Uterus (tissue), 4 donors: ENCODE results near the gene FILIP1. TPM values are rescaled to one million over a fixed set of nuclear protein-coding genes. Genes with fewer than 3 reads are reported as not detected.

ENCODE experiments used
- DNase-seq, 2 donors: peaks; one replicate each; pipeline ENCODE4 v3.0.0-alpha.2; 2019 to 2020
- H3K27ac ChIP-seq, 2 donors: fragments of 200-600 bp; sonication (generic); 1 replicate in 1 of 2; 2 replicates in 1 of 2; pipeline ENCODE4 v1.5.1; 2016 to 2018
- H3K27me3 ChIP-seq, 2 donors: fragments of 200-600 bp; sonication (generic); one replicate each; pipeline ENCODE4 v1.5.1; 2018 to 2019; ENCODE audit warnings: control low read depth in 1 of 2
- H3K36me3 ChIP-seq, 2 donors: fragments of 200-600 bp; sonication (generic); one replicate each; pipeline ENCODE4 v1.5.1; 2019; ENCODE audit warnings: control low read depth in 1 of 2
- H3K4me1 ChIP-seq, 2 donors: fragments of 200-600 bp; sonication (generic); one replicate each; pipeline ENCODE4 v1.5.1; 2018 to 2019; ENCODE audit warnings: control low read depth in 1 of 2
- H3K4me3 ChIP-seq, 2 donors: fragments of 200-600 bp; sonication (generic); 1 replicate in 1 of 2; 2 replicates in 1 of 2; pipeline ENCODE4 v1.5.1; 2018 to 2019; ENCODE audit warnings: mild to moderate bottlenecking in 1 of 2
- H3K9me3 ChIP-seq, 2 donors: fragments of 200-600 bp; sonication (generic); one replicate each; pipeline ENCODE4 v1.5.1; 2019; ENCODE audit warnings: control low read depth in 1 of 2
- POLR2A ChIP-seq, 2 donors: fragments of 450-650 bp; IDR thresholded peaks; one replicate each; pipeline ENCODE4 v1.6.1; 2016; ENCODE audit warnings: antibody characterized with exemption in 2 of 2, mild to moderate bottlenecking in 1 of 2, moderate library complexity in 1 of 2
- intact Hi-C: fragments of 100-400 bp; cut with DNase I; formaldehyde crosslinking; loops from one replicate; pipeline ENCODE4 v1.15.1; 2023; ENCODE audit warnings: low total_unique reads
- total RNA-seq, 4 donors: library from RNA; depleted of rRNA in 3 of 4; stranded (reverse); fragments of >200 nt in 3 of 4; gene quantifications; one replicate each; pipeline versions ENCODE4 v1.1.0 to v1.2.4, GENCODE V29; 2014 to 2023
- TF ChIP-seq, protein P1 (sequence below), 4 experiments: fragments of 200-600 bp in 2 of 4; fragments of 450-650 bp in 2 of 4; sonication (generic) in 2 of 4; IDR thresholded peaks; one replicate each; pipeline ENCODE4 v1.5.1; 2016 to 2019; ENCODE audit warnings: antibody characterized with exemption in 4 of 4, mild to moderate bottlenecking in 2 of 4, moderate library complexity in 1 of 4
- donor health status: DM: yes; HTN: yes; CAD: no.

The FILIP1 gene
- total RNA-seq, 4 donors from 2014 or later: 4.7 to 23.1 (median 12.5) TPM

- no peak for TF ChIP-seq POLR2A (IDR thresholded peaks at IDR 0.05)
- TF ChIP-seq, protein P1, sequence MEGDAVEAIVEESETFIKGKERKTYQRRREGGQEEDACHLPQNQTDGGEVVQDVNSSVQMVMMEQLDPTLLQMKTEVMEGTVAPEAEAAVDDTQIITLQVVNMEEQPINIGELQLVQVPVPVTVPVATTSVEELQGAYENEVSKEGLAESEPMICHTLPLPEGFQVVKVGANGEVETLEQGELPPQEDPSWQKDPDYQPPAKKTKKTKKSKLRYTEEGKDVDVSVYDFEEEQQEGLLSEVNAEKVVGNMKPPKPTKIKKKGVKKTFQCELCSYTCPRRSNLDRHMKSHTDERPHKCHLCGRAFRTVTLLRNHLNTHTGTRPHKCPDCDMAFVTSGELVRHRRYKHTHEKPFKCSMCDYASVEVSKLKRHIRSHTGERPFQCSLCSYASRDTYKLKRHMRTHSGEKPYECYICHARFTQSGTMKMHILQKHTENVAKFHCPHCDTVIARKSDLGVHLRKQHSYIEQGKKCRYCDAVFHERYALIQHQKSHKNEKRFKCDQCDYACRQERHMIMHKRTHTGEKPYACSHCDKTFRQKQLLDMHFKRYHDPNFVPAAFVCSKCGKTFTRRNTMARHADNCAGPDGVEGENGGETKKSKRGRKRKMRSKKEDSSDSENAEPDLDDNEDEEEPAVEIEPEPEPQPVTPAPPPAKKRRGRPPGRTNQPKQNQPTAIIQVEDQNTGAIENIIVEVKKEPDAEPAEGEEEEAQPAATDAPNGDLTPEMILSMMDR (IDR thresholded peaks at IDR 0.05): no peak
- H3K4me3 ChIP-seq: no peak overlapping the region
Observed at GRCh38 chr6:75396005-75396800, 97.4 kb downstream of the FILIP1 start.

DNA sequence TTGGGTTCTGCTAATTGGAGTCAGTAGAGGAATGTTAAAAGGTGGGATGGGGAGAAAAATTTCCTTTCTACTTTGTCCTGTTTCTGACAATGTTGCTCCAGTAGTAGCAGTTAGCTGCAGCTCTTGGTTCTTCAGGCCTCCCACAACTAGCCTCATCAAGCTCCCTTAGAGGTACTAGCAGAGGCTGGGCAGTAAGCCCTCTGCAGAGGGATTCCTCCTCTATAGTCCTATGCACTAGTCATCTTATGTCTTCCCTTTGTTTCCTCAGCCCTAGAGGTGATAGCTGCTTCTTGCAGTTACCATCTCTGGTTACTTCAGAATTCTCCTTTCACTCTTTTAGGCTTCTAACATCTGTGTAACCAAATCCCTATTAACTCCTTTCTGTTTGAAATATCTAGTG, 99.8 kb downstream of the FILIP1 start:
- DNase-seq: no peak
- Histone ChIP-seq H3K4me1 (no peaks in the 10 kb centered on the region), H3K4me3 (no peak overlapping the region), H3K9me3 (no peaks in the 10 kb centered on the region), H3K27me3 (no peaks in the 10 kb centered on the region), H3K36me3 (no peaks in the 10 kb centered on the region), H3K27ac (no peak overlapping the region)
- TF ChIP-seq POLR2A (IDR thresholded peaks at IDR 0.05): no peak
- TF ChIP-seq, protein P1 (IDR thresholded peaks at IDR 0.05): no peak
- intact Hi-C loops: no loop called here

More at GRCh38 chr6:75396005-75396800, 97.4 kb downstream of the FILIP1 start:
- intact Hi-C loops: no loop called here
- H3K36me3 ChIP-seq: no peaks in the 10 kb centered on the region
- H3K4me1 ChIP-seq: no peaks in the 10 kb centered on the region
- no peaks in the 10 kb centered on the region for H3K9me3 ChIP-seq
- no peak overlapping the region for H3K27ac ChIP-seq
- no peaks in the 10 kb centered on the region for H3K27me3 ChIP-seq
- no peak for DNase-seq

DNA sequence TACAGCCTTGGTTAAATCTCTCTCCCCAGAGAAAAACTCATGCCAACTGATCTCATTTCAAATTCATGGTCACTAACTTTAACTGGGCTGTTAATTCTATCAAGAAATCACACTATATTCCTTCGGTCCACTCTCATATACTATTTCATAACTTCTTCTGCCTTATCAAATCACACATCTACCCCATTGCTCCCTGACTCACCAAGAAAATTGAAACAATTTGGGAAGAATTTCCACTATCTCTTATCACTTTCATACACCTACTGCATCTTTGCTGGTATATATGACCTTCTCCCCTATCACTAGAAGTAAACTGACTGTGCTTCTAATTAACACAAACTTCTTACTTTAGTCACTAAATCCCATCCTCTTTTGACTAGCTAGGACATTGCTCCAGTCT, 102.3 kb downstream of the FILIP1 start:
- Histone ChIP-seq H3K27me3 (no peaks in the 10 kb centered on the region), H3K9me3 (no peaks in the 10 kb centered on the region), H3K4me3 (no peak overlapping the region), H3K4me1 (no peaks in the 10 kb centered on the region), H3K36me3 (no peaks in the 10 kb centered on the region), H3K27ac (no peak overlapping the region)
- no peak for TF ChIP-seq POLR2A (IDR thresholded peaks at IDR 0.05)
- TF ChIP-seq, protein P1 (IDR thresholded peaks at IDR 0.05): no peak
- intact Hi-C loops: no loop called here
- no peak for DNase-seq

GRCh38 chr6:75386050-75386770, 107.4 kb downstream of the FILIP1 start:
- Histone ChIP-seq H3K27ac (no peak overlapping the region), H3K36me3 (no peaks in the 10 kb centered on the region), H3K27me3 (no peaks in the 10 kb centered on the region), H3K4me1 (no peaks in the 10 kb centered on the region), H3K9me3 (no peaks in the 10 kb centered on the region), H3K4me3 (no peak overlapping the region)
- DNase-seq: no peak
- TF ChIP-seq POLR2A (IDR thresholded peaks at IDR 0.05): no peak
- TF ChIP-seq, protein P1 (IDR thresholded peaks at IDR 0.05): no peak
- intact Hi-C loops: no loop called here

DNA sequence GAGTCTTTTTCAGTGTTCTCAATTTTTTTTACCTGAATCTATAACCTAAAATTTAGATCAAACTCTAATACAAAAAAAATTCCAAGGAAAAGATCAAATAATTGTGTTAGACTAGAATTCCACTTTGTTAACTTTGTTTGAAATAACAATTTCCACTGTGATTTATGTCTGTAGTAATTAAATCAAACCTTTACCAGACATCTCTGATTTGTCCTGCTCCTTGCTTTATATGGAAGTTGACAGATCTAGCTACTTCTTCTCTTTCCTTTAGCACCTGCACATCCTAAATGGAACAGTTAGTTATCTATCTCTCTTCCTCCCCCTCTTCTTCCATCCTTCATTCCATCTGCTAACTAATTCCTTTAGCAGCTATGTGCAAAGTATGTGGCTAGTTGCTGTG, 109.5 kb downstream of the FILIP1 start:
- DNase-seq: no peak
- no peaks in the 10 kb centered on the region for H3K4me1 ChIP-seq
- H3K36me3 ChIP-seq: no peaks in the 10 kb centered on the region
- no peak overlapping the region for H3K4me3 ChIP-seq
- intact Hi-C loops: no loop called here
- no peaks in the 10 kb centered on the region for H3K9me3 ChIP-seq
- TF ChIP-seq, protein P1 (IDR thresholded peaks at IDR 0.05): no peak
- no peak for TF ChIP-seq POLR2A (IDR thresholded peaks at IDR 0.05)
- H3K27me3 ChIP-seq: no peaks in the 10 kb centered on the region
- H3K27ac ChIP-seq: no peak overlapping the region
